Measurements from ENCODE around the gene CDKN2B.

DNA sequence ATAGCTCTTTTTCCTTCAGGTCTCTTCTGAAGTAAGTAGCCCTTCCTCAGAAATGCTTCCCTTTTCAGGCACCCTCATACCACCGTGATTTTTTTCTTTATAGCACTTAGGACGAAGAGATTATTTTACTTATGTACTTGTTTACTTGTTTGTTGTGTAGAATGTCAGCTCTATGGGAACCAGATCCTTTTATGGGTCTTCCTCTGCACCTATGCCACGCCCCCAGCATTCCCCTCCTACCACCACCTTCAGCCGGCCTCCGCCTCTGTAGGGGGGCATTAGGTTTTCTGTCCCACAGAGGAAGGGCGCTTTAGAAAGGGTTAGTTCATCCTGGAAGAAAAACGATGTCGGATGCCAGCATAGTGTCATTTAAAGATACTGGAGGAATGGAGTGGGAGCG, 12.7 kb downstream of the CDKN2B start:
- TF ChIP-seq, protein P1, sequence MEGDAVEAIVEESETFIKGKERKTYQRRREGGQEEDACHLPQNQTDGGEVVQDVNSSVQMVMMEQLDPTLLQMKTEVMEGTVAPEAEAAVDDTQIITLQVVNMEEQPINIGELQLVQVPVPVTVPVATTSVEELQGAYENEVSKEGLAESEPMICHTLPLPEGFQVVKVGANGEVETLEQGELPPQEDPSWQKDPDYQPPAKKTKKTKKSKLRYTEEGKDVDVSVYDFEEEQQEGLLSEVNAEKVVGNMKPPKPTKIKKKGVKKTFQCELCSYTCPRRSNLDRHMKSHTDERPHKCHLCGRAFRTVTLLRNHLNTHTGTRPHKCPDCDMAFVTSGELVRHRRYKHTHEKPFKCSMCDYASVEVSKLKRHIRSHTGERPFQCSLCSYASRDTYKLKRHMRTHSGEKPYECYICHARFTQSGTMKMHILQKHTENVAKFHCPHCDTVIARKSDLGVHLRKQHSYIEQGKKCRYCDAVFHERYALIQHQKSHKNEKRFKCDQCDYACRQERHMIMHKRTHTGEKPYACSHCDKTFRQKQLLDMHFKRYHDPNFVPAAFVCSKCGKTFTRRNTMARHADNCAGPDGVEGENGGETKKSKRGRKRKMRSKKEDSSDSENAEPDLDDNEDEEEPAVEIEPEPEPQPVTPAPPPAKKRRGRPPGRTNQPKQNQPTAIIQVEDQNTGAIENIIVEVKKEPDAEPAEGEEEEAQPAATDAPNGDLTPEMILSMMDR (IDR thresholded peaks at IDR 0.05; ENCODE audit: low read length): no peak
- no peak for TF ChIP-seq EZH2 (optimal IDR thresholded peaks at IDR 0.05; ENCODE audit: low read depth, low read length)

Data from MM.1S (cell line).